H1 (cell line): ENCODE measurements around the gene LRRC18.

ENCODE experiments used
- ASH2L ChIP-seq: fragments of 200-600, 300-600 bp; sonication (generic); IDR thresholded peaks from one replicate; pipeline ENCODE4 v1.7.1; 2017; ENCODE audit warnings: low read length
- BRCA1 ChIP-seq: IDR thresholded peaks from 2 replicates; pipeline ENCODE4 v1.6.1; 2012; ENCODE audit warnings: low read depth, low read length, improper control_type of control experiment
- CREB1 ChIP-seq: IDR thresholded peaks from 2 replicates; pipeline ENCODE4 v1.6.1; 2012; ENCODE audit warnings: inconsistent platforms
- CTCF ChIP-seq, 3 experiments: IDR thresholded peaks; 1 replicate in 2 of 3; 2 replicates in 1 of 3; pipeline versions ENCODE4 v1.5.1 to v1.6.1; 2011; ENCODE audit warnings: low read length in 3 of 3, mild to moderate bottlenecking in 3 of 3, inconsistent platforms in 2 of 3, low read depth in 1 of 3, moderate library complexity in 1 of 3; ENCODE audit not compliant: insufficient read depth in 1 of 3; ENCODE audit errors: control extremely low read depth in 1 of 3
- KDM4A ChIP-seq: IDR thresholded peaks from one replicate; pipeline ENCODE4 v1.7.1; 2012; ENCODE audit warnings: low read depth, mild to moderate bottlenecking, moderate library complexity, low read length, inconsistent platforms; ENCODE audit not compliant: severe bottlenecking

- TF ChIP-seq ASH2L, result no peak
- no peak for TF ChIP-seq BRCA1
- no peak for TF ChIP-seq CREB1
- TF ChIP-seq CTCF (IDR thresholded peaks at IDR 0.05; ENCODE audit: control extremely low read depth in 1 of 3, insufficient read depth in 1 of 3, low read depth in 1 of 3, low read length in 3 of 3), result no peak
- TF ChIP-seq KDM4A, result no peak
These were observed 32.8 kb downstream of the LRRC18 start for GRCh38 chr10:48906841-48907240.
